Subcutaneous preadipocyte (primary cell): Measurements from ENCODE around the gene CADM4. TPM values are rescaled to one million over a fixed set of nuclear protein-coding genes. Genes with fewer than 3 reads are reported as not detected.

Experiments
- small RNA-seq: library from RNA; depleted of rRNA; stranded (forward); fragments of <200 nt; gene quantifications from one replicate; pipeline ENCODE3, GENCODE V24; 2012
- total RNA-seq: library from RNA; depleted of rRNA; stranded (reverse); fragments of >200 nt; gene quantifications from 2 replicates; pipeline ENCODE4 v1.2.3, GENCODE V29; 2012

CADM4 gene
- total RNA-seq = 0.37 and 0.59 TPM in 2 replicates

GRCh38 chr19:43639519-43640423 lies at the start of gene CADM4:
CADM4 (minus strand) TSS chr19:43639850; CDS start chr19:43639790, 60 bp downstream.

GRCh38 chr19:43619262-43620060 lies 20.2 kb downstream of the CADM4 start, which contains the start of gene ZNF428:
ZNF428 (minus strand) TSS chr19:43619629; CDS start chr19:43614304, 5,325 bp downstream.

GRCh38 chr19:43611788-43612187 lies 27.9 kb downstream of the CADM4 start, which contains the start of gene SRRM5:
SRRM5 (plus strand) TSS chr19:43612088; CDS start chr19:43612122, 34 bp downstream.

GRCh38 chr19:43595999-43596841 lies 43.4 kb downstream of the CADM4 start, which contains the start of the genes IRGQ and ZNF576:
IRGQ (minus strand) TSS chr19:43596134; CDS start chr19:43595338, 796 bp downstream.
ZNF576 (plus strand) TSS chr19:43596595; CDS start chr19:43597109, 514 bp downstream.

GRCh38 chr19:43575156-43575950 lies 64.3 kb downstream of the CADM4 start, which contains the start of the genes PINLYP and XRCC1:
PINLYP (plus strand) TSS chr19:43575801; CDS start chr19:43577192, 1,391 bp downstream.
XRCC1 (minus strand) TSS chr19:43575527; CDS start chr19:43575458, 69 bp downstream.

Small RNA genes within 50 kb of the gene (small RNA-seq; reads per million reads assigned to genes)
- gene RN7SL368P = not detected

Other genes starting within 250 kb of the CADM4 start
- gene TEX101, start 225.0 kb downstream of the CADM4 start, total RNA-seq = not detected in 2 replicates
- not detected in 2 replicates for gene LYPD3, start 174.2 kb downstream of the CADM4 start, total RNA-seq
- 9.6 and 10.2 TPM in 2 replicates for gene PHLDB3, start 135.1 kb downstream of the CADM4 start, total RNA-seq
- 41.2 and 59.2 TPM in 2 replicates for gene ETHE1, start 112.6 kb downstream of the CADM4 start, total RNA-seq
- 0.20 and 0.37 TPM in 2 replicates for gene ZNF575, start 106.7 kb downstream of the CADM4 start, total RNA-seq
- 16.2 and 20.9 TPM in 2 replicates for gene XRCC1, start 64.3 kb downstream of the CADM4 start, total RNA-seq
- gene PINLYP, start 64.0 kb downstream of the CADM4 start, total RNA-seq = 2.0 and 3.3 TPM in 2 replicates
- gene IRGQ, start 43.7 kb downstream of the CADM4 start, total RNA-seq = 8.8 and 11.9 TPM in 2 replicates
- gene ZNF576, start 43.3 kb downstream of the CADM4 start, total RNA-seq = 10.9 and 12.1 TPM in 2 replicates
- gene SRRM5, start 27.8 kb downstream of the CADM4 start, total RNA-seq = 0.37 TPM in 1 of 2 replicates, not detected in the other
- gene ZNF428, start 20.2 kb downstream of the CADM4 start, total RNA-seq = 13.3 and 20.2 TPM in 2 replicates
- 105 and 114 TPM in 2 replicates for gene PLAUR, start 30.3 kb upstream of the CADM4 start, total RNA-seq
- not detected in 2 replicates for gene IRGC, start 76.2 kb upstream of the CADM4 start, total RNA-seq
- gene SMG9, start 115.1 kb upstream of the CADM4 start, total RNA-seq = 14.3 and 19.5 TPM in 2 replicates
- 2.0 and 2.9 TPM in 2 replicates for gene KCNN4, start 141.1 kb upstream of the CADM4 start, total RNA-seq
- 0.73 TPM in 1 of 2 replicates, not detected in the other for gene LYPD5, start 162.6 kb upstream of the CADM4 start, total RNA-seq
- gene ZNF283, start 187.5 kb upstream of the CADM4 start, total RNA-seq = 8.8 and 10.7 TPM in 2 replicates
- 1.4 and 1.5 TPM in 2 replicates for gene ZNF404, start 244.1 kb upstream of the CADM4 start, total RNA-seq